Liver (tissue), 9 donors: Measurements from ENCODE around the gene NCF4. TPM values are rescaled to one million over a fixed set of nuclear protein-coding genes. Genes with fewer than 3 reads are reported as not detected.

Experiments
- DNase-seq: peaks from one replicate; pipeline ENCODE4 v3.0.0-alpha.2; 2017; ENCODE audit warnings: low spot score
- H3K27ac ChIP-seq, 2 donors: one replicate each; pipeline ENCODE4 v1.7.0; 2013; ENCODE audit warnings: inconsistent platforms in 2 of 2, low read length in 2 of 2, control low read depth in 1 of 2, low read depth in 1 of 2, mild to moderate bottlenecking in 1 of 2
- H3K27me3 ChIP-seq, 4 donors: one replicate each; pipeline versions ENCODE4 v1.6.1 to v1.7.0; 2013; ENCODE audit warnings: low read length in 3 of 4, inconsistent platforms in 1 of 4, mild to moderate bottlenecking in 1 of 4, moderate library complexity in 1 of 4; ENCODE audit not compliant: control insufficient read depth in 4 of 4, insufficient read depth in 4 of 4
- H3K36me3 ChIP-seq, 4 donors: one replicate each; pipeline versions ENCODE4 v1.6.1 to v1.7.0; 2013; ENCODE audit warnings: low read length in 3 of 4, mild to moderate bottlenecking in 3 of 4, low read depth in 1 of 4, moderate library complexity in 1 of 4; ENCODE audit not compliant: control insufficient read depth in 4 of 4, insufficient read depth in 3 of 4
- H3K4me1 ChIP-seq, 4 donors: one replicate each; pipeline versions ENCODE4 v1.6.1 to v1.7.0; 2013; ENCODE audit warnings: low read length in 3 of 4, mild to moderate bottlenecking in 3 of 4, moderate library complexity in 1 of 4; ENCODE audit not compliant: control insufficient read depth in 4 of 4, insufficient read depth in 4 of 4
- H3K4me3 ChIP-seq, 3 donors: one replicate each; pipeline versions ENCODE4 v1.6.1 to v1.7.0; 2013; ENCODE audit warnings: low read length in 3 of 3, control low read depth in 1 of 3, low read depth in 1 of 3, mild to moderate bottlenecking in 1 of 3
- H3K9ac ChIP-seq, 2 donors: one replicate each; pipeline ENCODE4 v1.7.0; 2013; ENCODE audit warnings: low read length in 2 of 2, mild to moderate bottlenecking in 2 of 2, moderate library complexity in 2 of 2, control low read depth in 1 of 2, low read depth in 1 of 2
- H3K9me3 ChIP-seq, 4 donors: one replicate each; pipeline versions ENCODE4 v1.6.1 to v1.7.0; 2013; ENCODE audit warnings: low read length in 3 of 4; ENCODE audit not compliant: control insufficient read depth in 4 of 4
- EGR1 ChIP-seq, 2 donors: IDR thresholded peaks; 2 replicates each; pipeline ENCODE4 v1.6.1; 2016 to 2018; ENCODE audit warnings: antibody characterized with exemption in 2 of 2, low read depth in 2 of 2
- FOXA1 ChIP-seq: IDR thresholded peaks from 2 replicates; pipeline ENCODE4 v1.6.1; 2016; ENCODE audit warnings: antibody characterized with exemption
- GABPA ChIP-seq, 2 donors: IDR thresholded peaks in 1 of 2; conservative IDR thresholded peaks in 1 of 2; 2 replicates each; pipeline ENCODE4 v1.6.1; 2016; ENCODE audit warnings: antibody characterized with exemption in 2 of 2, mild to moderate bottlenecking in 1 of 2, moderate library complexity in 1 of 2
- HNF4A ChIP-seq, 2 donors: conservative IDR thresholded peaks; 2 replicates each; pipeline ENCODE4 v1.6.1; 2016; ENCODE audit warnings: antibody characterized with exemption in 2 of 2, mild to moderate bottlenecking in 2 of 2
- HNF4G ChIP-seq: IDR thresholded peaks from 2 replicates; pipeline ENCODE4 v1.6.1; 2016; ENCODE audit warnings: antibody characterized with exemption
- JUND ChIP-seq, 2 donors: IDR thresholded peaks; 2 replicates each; pipeline ENCODE4 v1.6.1; 2016; ENCODE audit warnings: antibody characterized with exemption in 2 of 2
- RXRA ChIP-seq, 2 donors: IDR thresholded peaks; 2 replicates each; pipeline ENCODE4 v1.6.1; 2017 to 2018; ENCODE audit warnings: antibody characterized with exemption in 2 of 2, mild to moderate bottlenecking in 1 of 2
- TAF1 ChIP-seq: conservative IDR thresholded peaks from 2 replicates; pipeline ENCODE4 v1.6.1; 2016; ENCODE audit warnings: antibody characterized with exemption, mild to moderate bottlenecking
- YY1 ChIP-seq: IDR thresholded peaks from 2 replicates; pipeline ENCODE4 v1.6.1; 2016; ENCODE audit warnings: antibody characterized with exemption, mild to moderate bottlenecking
- WGBS: extraction: QIAGEN DNeasy Blood & Tissue Kit; methylation state at CpG from one replicate; pipeline ENCODE4 v1.1.7; 2013; 5-methylcytosine and 5-hydroxymethylcytosine counted together
- polyA plus RNA-seq, 2 donors: library from polyadenylated mRNA; stranded (reverse) in 1 of 2; unstranded in 1 of 2; fragments of 200-250 nt in 1 of 2; fragments of >200 nt in 1 of 2; fragmentation: Nextera tagmentation in 1 of 2; extraction: Ambion mirVana in 1 of 2; gene quantifications; one replicate each; pipeline versions ENCODE4 v1.2.1 to v1.2.3, GENCODE V29; 2013 to 2015
- total RNA-seq, 2 donors: library from RNA; depleted of rRNA; stranded (reverse); fragments of >200 nt; gene quantifications; one replicate each; pipeline ENCODE4 v1.2.3, GENCODE V29; 2014
- TF ChIP-seq, protein P1 (sequence below): IDR thresholded peaks from 2 replicates; pipeline ENCODE4 v1.6.1; 2016; ENCODE audit warnings: antibody characterized with exemption, mild to moderate bottlenecking
- TF ChIP-seq, protein P2 (sequence below): fragments of 150-350 bp; IDR thresholded peaks from 2 replicates; pipeline ENCODE4 v1.5.1; 2017; ENCODE audit warnings: improper control_type of control experiment, low read depth, low read length; ENCODE audit not compliant: missing input control
- TF ChIP-seq, protein P3 (sequence below): IDR thresholded peaks from 2 replicates; pipeline ENCODE4 v1.6.1; 2016; ENCODE audit warnings: antibody characterized with exemption
- TF ChIP-seq, protein P4 (sequence below): IDR thresholded peaks from 2 replicates; pipeline ENCODE4 v1.6.1; 2016; ENCODE audit warnings: antibody characterized with exemption
- donor health status: healthy.
- donor health status: healthy.
- donor health status: healthy.
- donor health status: healthy.
- donor health status: healthy.

The NCF4 gene
- total and polyA plus RNA-seq, 4 donors, result 3.9 to 14.3 (median 5.4) TPM

DNA sequence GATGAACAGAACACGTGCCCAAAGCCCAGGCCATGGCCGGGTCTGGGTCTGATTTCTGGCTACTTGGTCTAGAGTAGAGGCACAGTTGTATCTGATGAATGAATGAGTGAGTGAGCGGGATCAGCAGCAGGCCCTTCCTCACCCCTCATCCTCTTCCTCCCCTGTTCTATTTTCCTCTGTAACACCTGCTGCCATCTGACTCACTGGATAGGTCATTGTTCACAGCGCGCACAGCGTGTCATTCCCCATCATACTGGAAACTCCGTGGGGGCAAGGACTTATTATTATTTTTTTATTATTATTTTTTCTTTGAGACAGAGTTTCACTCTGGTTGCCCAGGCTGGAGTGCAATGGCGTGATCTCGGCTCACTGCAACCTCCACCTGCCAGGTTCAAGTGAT, 13.9 kb downstream of the NCF4 start (continued):
- TF ChIP-seq, protein P1, sequence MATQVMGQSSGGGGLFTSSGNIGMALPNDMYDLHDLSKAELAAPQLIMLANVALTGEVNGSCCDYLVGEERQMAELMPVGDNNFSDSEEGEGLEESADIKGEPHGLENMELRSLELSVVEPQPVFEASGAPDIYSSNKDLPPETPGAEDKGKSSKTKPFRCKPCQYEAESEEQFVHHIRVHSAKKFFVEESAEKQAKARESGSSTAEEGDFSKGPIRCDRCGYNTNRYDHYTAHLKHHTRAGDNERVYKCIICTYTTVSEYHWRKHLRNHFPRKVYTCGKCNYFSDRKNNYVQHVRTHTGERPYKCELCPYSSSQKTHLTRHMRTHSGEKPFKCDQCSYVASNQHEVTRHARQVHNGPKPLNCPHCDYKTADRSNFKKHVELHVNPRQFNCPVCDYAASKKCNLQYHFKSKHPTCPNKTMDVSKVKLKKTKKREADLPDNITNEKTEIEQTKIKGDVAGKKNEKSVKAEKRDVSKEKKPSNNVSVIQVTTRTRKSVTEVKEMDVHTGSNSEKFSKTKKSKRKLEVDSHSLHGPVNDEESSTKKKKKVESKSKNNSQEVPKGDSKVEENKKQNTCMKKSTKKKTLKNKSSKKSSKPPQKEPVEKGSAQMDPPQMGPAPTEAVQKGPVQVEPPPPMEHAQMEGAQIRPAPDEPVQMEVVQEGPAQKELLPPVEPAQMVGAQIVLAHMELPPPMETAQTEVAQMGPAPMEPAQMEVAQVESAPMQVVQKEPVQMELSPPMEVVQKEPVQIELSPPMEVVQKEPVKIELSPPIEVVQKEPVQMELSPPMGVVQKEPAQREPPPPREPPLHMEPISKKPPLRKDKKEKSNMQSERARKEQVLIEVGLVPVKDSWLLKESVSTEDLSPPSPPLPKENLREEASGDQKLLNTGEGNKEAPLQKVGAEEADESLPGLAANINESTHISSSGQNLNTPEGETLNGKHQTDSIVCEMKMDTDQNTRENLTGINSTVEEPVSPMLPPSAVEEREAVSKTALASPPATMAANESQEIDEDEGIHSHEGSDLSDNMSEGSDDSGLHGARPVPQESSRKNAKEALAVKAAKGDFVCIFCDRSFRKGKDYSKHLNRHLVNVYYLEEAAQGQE, result no peak
- no peak for TF ChIP-seq RXRA (IDR thresholded peaks at IDR 0.05)
- TF ChIP-seq GABPA (IDR thresholded peaks at IDR 0.05 in 1 of 2, conservative IDR thresholded peaks at IDR 0.05 in 1 of 2), result no peak

DNA sequence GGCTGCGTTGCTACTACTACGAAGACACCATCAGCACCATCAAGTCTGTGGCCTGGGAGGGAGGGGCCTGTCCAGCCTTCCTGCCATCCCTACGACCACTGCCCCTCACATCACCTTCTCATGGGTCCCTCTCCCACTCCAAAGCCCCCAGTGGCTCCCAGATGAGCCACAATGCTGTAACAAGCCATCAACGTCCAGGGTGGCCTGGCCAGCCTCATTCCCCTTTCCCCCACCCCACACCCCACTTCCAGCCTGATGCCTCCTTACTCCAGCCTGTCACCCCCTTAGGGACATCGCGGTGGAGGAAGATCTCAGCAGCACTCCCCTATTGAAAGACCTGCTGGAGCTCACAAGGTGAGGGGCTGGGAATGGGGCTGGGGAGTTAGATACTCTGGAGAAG, 14.9 kb downstream of the NCF4 start:
- TF ChIP-seq, protein P2, sequence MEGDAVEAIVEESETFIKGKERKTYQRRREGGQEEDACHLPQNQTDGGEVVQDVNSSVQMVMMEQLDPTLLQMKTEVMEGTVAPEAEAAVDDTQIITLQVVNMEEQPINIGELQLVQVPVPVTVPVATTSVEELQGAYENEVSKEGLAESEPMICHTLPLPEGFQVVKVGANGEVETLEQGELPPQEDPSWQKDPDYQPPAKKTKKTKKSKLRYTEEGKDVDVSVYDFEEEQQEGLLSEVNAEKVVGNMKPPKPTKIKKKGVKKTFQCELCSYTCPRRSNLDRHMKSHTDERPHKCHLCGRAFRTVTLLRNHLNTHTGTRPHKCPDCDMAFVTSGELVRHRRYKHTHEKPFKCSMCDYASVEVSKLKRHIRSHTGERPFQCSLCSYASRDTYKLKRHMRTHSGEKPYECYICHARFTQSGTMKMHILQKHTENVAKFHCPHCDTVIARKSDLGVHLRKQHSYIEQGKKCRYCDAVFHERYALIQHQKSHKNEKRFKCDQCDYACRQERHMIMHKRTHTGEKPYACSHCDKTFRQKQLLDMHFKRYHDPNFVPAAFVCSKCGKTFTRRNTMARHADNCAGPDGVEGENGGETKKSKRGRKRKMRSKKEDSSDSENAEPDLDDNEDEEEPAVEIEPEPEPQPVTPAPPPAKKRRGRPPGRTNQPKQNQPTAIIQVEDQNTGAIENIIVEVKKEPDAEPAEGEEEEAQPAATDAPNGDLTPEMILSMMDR, result no peak
- no peak for TF ChIP-seq RXRA (IDR thresholded peaks at IDR 0.05)
- TF ChIP-seq FOXA1, result no peak
- TF ChIP-seq, protein P3, sequence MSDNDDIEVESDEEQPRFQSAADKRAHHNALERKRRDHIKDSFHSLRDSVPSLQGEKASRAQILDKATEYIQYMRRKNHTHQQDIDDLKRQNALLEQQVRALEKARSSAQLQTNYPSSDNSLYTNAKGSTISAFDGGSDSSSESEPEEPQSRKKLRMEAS, result no peak
- TF ChIP-seq, protein P1, result no peak
- no peak for TF ChIP-seq TAF1
- no peak for TF ChIP-seq YY1
- Histone ChIP-seq H3K4me3 (no peak overlapping the region), H3K9ac (no peak overlapping the region), H3K27me3 (peaks cover 0 to 9% (median 0%) of the 10 kb centered on the region in 4 donors), H3K4me1 (peaks cover 7 to 16% (median 13%) of the 10 kb centered on the region in 4 donors), H3K9me3 (no peaks in the 10 kb centered on the region), H3K36me3 (no peaks in the 10 kb centered on the region), H3K27ac (no peak overlapping the region)
- DNase-seq, result no peak
- 86% methylated on average over 6 of the region's 6 CpGs for WGBS

DNA sequence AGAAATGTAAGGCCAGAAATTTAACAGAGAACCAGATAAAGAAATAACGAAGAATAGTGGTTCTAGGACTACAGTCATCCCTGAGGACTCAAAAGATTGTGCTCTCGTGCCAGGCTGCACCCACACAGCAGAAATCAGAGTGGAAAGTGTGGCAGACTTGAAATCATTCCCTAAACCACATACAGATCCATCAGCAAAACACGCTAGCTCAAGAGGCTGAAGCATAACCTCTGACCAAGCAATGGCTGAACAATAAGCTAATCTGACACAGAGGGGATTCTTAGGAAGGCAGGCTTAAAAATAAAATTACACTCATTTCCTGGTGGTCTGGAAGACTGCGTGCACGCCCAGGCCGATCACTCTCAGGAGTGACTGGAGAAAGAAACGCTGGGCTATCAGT, 19.0 kb downstream of the NCF4 start:
- Histone ChIP-seq H3K36me3 (no peaks in the 10 kb centered on the region), H3K9ac (no peak overlapping the region), H3K4me1 (no peaks in the 10 kb centered on the region), H3K27ac (no peak overlapping the region), H3K27me3 (peaks cover 0 to 9% (median 0%) of the 10 kb centered on the region in 4 donors), H3K9me3 (no peaks in the 10 kb centered on the region), H3K4me3 (no peak overlapping the region)
- TF ChIP-seq, protein P4, sequence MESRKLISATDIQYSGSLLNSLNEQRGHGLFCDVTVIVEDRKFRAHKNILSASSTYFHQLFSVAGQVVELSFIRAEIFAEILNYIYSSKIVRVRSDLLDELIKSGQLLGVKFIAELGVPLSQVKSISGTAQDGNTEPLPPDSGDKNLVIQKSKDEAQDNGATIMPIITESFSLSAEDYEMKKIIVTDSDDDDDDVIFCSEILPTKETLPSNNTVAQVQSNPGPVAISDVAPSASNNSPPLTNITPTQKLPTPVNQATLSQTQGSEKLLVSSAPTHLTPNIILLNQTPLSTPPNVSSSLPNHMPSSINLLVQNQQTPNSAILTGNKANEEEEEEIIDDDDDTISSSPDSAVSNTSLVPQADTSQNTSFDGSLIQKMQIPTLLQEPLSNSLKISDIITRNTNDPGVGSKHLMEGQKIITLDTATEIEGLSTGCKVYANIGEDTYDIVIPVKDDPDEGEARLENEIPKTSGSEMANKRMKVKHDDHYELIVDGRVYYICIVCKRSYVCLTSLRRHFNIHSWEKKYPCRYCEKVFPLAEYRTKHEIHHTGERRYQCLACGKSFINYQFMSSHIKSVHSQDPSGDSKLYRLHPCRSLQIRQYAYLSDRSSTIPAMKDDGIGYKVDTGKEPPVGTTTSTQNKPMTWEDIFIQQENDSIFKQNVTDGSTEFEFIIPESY, result no peak
- TF ChIP-seq, protein P1, result no peak
- TF ChIP-seq HNF4A (conservative IDR thresholded peaks at IDR 0.05), result no peak
- TF ChIP-seq EGR1 (IDR thresholded peaks at IDR 0.05; ENCODE audit: low read depth in 2 of 2), result no peak
- no peak for TF ChIP-seq GABPA (IDR thresholded peaks at IDR 0.05 in 1 of 2, conservative IDR thresholded peaks at IDR 0.05 in 1 of 2)
- TF ChIP-seq JUND (IDR thresholded peaks at IDR 0.05), result no peak
- TF ChIP-seq TAF1, result no peak
- TF ChIP-seq HNF4G, result no peak
- WGBS, result 79% methylated on average over 7 of the region's 7 CpGs
- no peak for DNase-seq
